ENCODE data around the gene BIRC2.

DNA sequence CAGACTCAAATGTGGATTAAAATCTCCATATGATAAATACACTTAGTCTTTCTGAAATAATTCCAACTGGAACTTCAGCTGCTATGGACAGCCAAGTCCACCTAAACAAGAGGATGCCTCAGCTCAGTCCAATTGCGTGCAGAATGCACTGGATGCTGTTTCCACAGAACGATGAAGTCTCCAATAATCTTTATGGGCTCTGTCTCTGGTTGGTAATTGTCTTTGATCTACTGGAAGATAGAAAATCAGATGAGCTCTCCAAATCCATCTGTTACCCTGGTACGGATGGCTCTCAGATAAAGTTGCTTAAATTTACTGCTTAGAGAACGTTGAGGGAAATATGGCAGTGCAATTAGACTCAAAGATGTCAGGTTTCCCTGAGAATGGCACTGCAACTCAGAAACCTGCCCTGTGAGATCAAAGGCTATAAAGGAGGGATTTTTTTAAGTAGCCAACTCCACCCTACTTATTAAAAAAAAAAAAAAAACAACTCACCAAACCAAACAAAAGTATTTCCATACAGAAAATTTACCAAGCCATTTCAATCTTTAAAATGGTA, 30.6 kb upstream of the BIRC2 start:
- TF ChIP-seq CTCF (optimal IDR thresholded peaks at IDR 0.05 in 1 of 3, IDR thresholded peaks at IDR 0.05 in 1 of 3, conservative IDR thresholded peaks at IDR 0.05 in 1 of 3; ENCODE audit: extremely low read depth in 1 of 3, insufficient read depth in 2 of 3, low read length in 3 of 3) (no peak), EZH2 (IDR thresholded peaks at IDR 0.05; ENCODE audit: low read length) (no peak)
